Esophagus muscularis mucosa (tissue), 4 donors: ENCODE measurements around the gene TLE5. TPM values are rescaled to one million over a fixed set of nuclear protein-coding genes. Genes with fewer than 3 reads are reported as not detected.
A peak's percentile ranks its signal among the peaks of the same experiment; 100 is the strongest.
"Not testable (repeated sequence)": the region's sequence is repeated elsewhere in the genome, so short reads cannot be mapped to it uniquely, and the experiment has no call there.

Experiments used
- DNase-seq: peaks from one replicate; pipeline ENCODE4 v3.0.0-alpha.2; 2017; ENCODE audit errors: extremely low spot score
- H3K27ac ChIP-seq, 4 donors: fragments of 200-600 bp; sonication (generic); replicated peaks in 1 of 4; 1 replicate in 3 of 4; 2 replicates in 1 of 4; pipeline ENCODE4 v1.5.1; 2016 to 2019; ENCODE audit warnings: mild to moderate bottlenecking in 1 of 4
- H3K27me3 ChIP-seq, 4 donors: fragments of 200-600 bp; sonication (generic); one replicate each; pipeline versions ENCODE4 v1.5.1 to v1.6.0; 2016 to 2019
- H3K36me3 ChIP-seq, 4 donors: fragments of 200-600 bp; sonication (generic); one replicate each; pipeline ENCODE4 v1.5.1; 2016 to 2019
- H3K4me1 ChIP-seq, 4 donors: fragments of 200-600 bp; sonication (generic); one replicate each; pipeline ENCODE4 v1.5.1; 2016 to 2019
- H3K4me3 ChIP-seq, 4 donors: fragments of 200-600 bp; sonication (generic); 1 replicate in 2 of 4; 2 replicates in 2 of 4; pipeline ENCODE4 v1.5.1; 2016 to 2019; ENCODE audit warnings: mild to moderate bottlenecking in 4 of 4, moderate library complexity in 1 of 4
- H3K9me3 ChIP-seq, 4 donors: fragments of 200-600 bp; sonication (generic); 1 replicate in 3 of 4; 2 replicates in 1 of 4; pipeline ENCODE4 v1.5.1; 2016 to 2019
- CTCF ChIP-seq, 3 experiments: fragments of 200-600 bp in 2 of 3; fragments of 450-650 bp in 1 of 3; sonication (generic) in 2 of 3; IDR thresholded peaks; one replicate each; pipeline ENCODE4 v1.5.1; 2017 to 2019; ENCODE audit warnings: antibody characterized with exemption in 3 of 3, mild to moderate bottlenecking in 2 of 3, moderate library complexity in 1 of 3
- EP300 ChIP-seq: sonication (generic); formaldehyde crosslinking; IDR thresholded peaks from one replicate; pipeline ENCODE4 v1.6.1; 2017; ENCODE audit warnings: antibody characterized with exemption
- POLR2A ChIP-seq: fragments of 450-650 bp; IDR thresholded peaks from one replicate; pipeline ENCODE4 v1.6.1; 2017; ENCODE audit warnings: antibody characterized with exemption, moderate library complexity, mild to moderate bottlenecking, low read depth
- POLR2AphosphoS5 ChIP-seq, 2 donors: sonication (generic); formaldehyde crosslinking; IDR thresholded peaks; one replicate each; pipeline ENCODE4 v1.6.1; 2017; ENCODE audit warnings: antibody characterized with exemption in 2 of 2
- WGBS: methylation state at CpG from one replicate; pipeline ENCODE4 v1.1.5; 2018; 5-methylcytosine and 5-hydroxymethylcytosine counted together
- intact Hi-C: fragments of 100-400 bp; cut with DNase I; formaldehyde crosslinking; loops from one replicate; pipeline ENCODE4 v1.15.1; 2023
- total RNA-seq, 4 donors: library from RNA; depleted of rRNA; stranded (reverse); fragments of >200 nt; gene quantifications; one replicate each; pipeline versions ENCODE4 v1.1.0 to v1.2.1, GENCODE V29; 2016

The TLE5 gene
- total RNA-seq, 4 donors from 2014 or later = 657 to 947 (median 804) TPM

DNA sequence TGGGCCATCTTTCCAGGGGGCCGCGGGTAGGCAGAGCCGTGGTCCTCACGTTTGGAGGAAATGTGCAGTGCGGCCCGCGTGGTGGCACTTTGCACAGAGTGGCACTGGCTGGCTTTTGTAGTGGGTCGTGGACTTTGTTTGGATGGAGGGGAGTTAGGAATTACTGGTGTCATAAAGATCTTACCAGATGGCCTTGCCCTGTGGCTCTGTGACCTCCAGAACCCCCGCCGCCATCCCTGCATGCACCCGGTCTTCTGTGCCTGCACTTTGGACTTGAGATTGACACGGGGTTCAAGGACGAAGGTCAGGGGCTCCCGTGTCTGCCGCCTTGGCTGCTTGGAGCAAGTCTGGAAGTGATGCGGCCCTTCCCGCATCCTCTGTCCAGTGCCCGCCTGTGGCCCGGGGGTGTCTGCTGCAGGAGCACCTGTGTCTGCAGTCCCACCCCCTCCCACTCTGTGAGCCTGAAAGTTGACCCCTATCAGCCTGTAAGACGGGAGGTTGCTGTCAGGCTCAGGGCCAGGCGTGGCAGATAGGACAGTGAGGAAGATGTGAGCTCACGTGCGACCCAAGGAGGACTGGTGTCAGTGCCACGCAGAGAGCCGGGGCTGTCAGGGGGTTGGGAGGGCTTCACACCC, 34.1 kb upstream of the TLE5 start:
- Histone ChIP-seq H3K27ac (peak overlapping the region; percentile 82 to 88 (median 83)), H3K4me1 (peaks cover 62 to 73% (median 72%) of the 10 kb centered on the region in 4 donors)
- intact Hi-C loops = no loop called here

GRCh38 chr19:3095441-3096191, 33.3 kb upstream of the TLE5 start:
- Histone ChIP-seq H3K27me3 (no peaks in the 10 kb centered on the region), H3K36me3 (no peaks in the 10 kb centered on the region), H3K27ac (peak overlapping the region; percentile 82 to 88 (median 83)), H3K4me3 (peak overlapping the region; percentile 81 to 99 (median 98)), H3K9me3 (no peaks in the 10 kb centered on the region), H3K4me1 (peaks cover 54 to 65% (median 64%) of the 10 kb centered on the region in 4 donors)
- WGBS = 7% methylated on average over 24 of the region's 31 CpGs
- DNase-seq = no peak
- intact Hi-C loops = no loop called here
- no peak for TF ChIP-seq CTCF (IDR thresholded peaks at IDR 0.05)
- no peak for TF ChIP-seq EP300
- TF ChIP-seq POLR2A = no peak
- peak in 1 of 2 donors; percentile 18 for TF ChIP-seq POLR2AphosphoS5 (IDR thresholded peaks at IDR 0.05)

More for the DNA sequence above, 34.1 kb upstream of the TLE5 start:
- TF ChIP-seq POLR2A = no peak
- Histone ChIP-seq H3K36me3 (no peaks in the 10 kb centered on the region), H3K27me3 (no peaks in the 10 kb centered on the region), H3K9me3 (no peaks in the 10 kb centered on the region), H3K4me3 (peak overlapping the region; percentile 81 to 99 (median 98))
- 37% methylated on average over 16 of the region's 25 CpGs for WGBS
- no peak for DNase-seq

DNA sequence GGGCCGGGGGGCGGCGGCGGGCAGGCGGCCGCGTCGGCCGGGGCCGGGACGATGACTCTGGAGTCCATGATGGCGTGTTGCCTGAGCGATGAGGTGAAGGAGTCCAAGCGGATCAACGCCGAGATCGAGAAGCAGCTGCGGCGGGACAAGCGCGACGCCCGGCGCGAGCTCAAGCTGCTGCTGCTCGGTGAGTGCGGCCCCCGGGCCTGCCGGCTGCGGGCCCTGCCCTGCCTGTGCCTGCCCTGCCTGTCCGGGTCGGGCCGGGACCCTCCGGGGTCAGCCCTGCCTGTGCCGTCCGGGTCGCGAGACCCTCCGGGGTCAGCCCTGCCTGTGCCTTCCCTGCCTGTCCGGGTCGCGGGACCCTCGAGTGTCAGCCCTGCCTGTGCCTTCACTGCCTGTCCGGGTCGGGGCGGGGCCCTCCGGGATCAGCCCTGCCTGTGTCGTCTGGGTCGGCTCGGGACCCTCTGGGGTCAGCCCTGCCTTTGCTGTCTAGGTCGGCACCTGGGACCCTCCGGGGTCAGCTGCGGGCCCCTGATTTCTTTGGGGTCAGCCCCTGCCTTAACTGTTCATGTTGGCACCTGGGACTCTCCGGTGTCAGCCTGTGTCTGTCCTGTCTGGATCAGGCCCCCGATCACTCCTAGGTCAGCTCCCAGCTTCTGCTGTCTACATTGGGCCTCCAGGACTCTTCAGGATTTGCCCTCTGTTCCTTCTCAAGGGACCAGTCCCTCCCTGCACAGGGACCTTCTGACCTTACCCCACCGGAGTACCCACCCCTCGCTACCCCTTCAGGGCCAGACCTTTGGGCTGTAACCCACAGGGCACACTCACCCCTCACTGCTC, 32.5 kb upstream of the TLE5 start:
- Histone ChIP-seq H3K27me3 (no peaks in the 10 kb centered on the region), H3K36me3 (no peaks in the 10 kb centered on the region), H3K4me1 (peaks cover 46 to 57% (median 56%) of the 10 kb centered on the region in 4 donors), H3K4me3 (peak overlapping the region; percentile 81 to 99 (median 98)), H3K27ac (peak overlapping the region; percentile 82 to 88 (median 83)), H3K9me3 (no peaks in the 10 kb centered on the region)
- no peak for DNase-seq
- TF ChIP-seq CTCF (IDR thresholded peaks at IDR 0.05) = no peak
- TF ChIP-seq EP300 = no peak
- TF ChIP-seq POLR2A = no peak
- no peak for TF ChIP-seq POLR2AphosphoS5 (IDR thresholded peaks at IDR 0.05)
- intact Hi-C loops = no loop called here
- WGBS = 9% methylated on average over 4 of the region's 57 CpGs

- WGBS = 84% methylated on average over 7 of the region's 7 CpGs
- H3K4me1 ChIP-seq, H3K27ac ChIP-seq, H3K27me3 ChIP-seq, DNase-seq, H3K36me3 ChIP-seq, intact Hi-C loops, H3K4me3 ChIP-seq, H3K9me3 ChIP-seq: not testable (repeated sequence)
Observed at GRCh38 chr19:3089299-3089855, 27.1 kb upstream of the TLE5 start.

GRCh38 chr19:3087769-3088168, 25.5 kb upstream of the TLE5 start:
- no peak for DNase-seq
- intact Hi-C loops = no loop called here
- Histone ChIP-seq H3K27me3 (no peaks in the 10 kb centered on the region), H3K4me3 (no peak overlapping the region), H3K36me3 (no peaks in the 10 kb centered on the region), H3K27ac (no peak overlapping the region), H3K4me1 (no peaks in the 10 kb centered on the region), H3K9me3 (no peaks in the 10 kb centered on the region)
- WGBS = 82% methylated on average over 10 of the region's 10 CpGs
- TF ChIP-seq EP300 (no peak), POLR2AphosphoS5 (IDR thresholded peaks at IDR 0.05) (no peak), CTCF (IDR thresholded peaks at IDR 0.05) (no peak), POLR2A (no peak)
